ENCODE results near the gene KRT82.
"Not testable (repeated sequence)": the region's sequence is repeated elsewhere in the genome, so short reads cannot be mapped to it uniquely, and the experiment has no call there.

Gene KRT82

DNA sequence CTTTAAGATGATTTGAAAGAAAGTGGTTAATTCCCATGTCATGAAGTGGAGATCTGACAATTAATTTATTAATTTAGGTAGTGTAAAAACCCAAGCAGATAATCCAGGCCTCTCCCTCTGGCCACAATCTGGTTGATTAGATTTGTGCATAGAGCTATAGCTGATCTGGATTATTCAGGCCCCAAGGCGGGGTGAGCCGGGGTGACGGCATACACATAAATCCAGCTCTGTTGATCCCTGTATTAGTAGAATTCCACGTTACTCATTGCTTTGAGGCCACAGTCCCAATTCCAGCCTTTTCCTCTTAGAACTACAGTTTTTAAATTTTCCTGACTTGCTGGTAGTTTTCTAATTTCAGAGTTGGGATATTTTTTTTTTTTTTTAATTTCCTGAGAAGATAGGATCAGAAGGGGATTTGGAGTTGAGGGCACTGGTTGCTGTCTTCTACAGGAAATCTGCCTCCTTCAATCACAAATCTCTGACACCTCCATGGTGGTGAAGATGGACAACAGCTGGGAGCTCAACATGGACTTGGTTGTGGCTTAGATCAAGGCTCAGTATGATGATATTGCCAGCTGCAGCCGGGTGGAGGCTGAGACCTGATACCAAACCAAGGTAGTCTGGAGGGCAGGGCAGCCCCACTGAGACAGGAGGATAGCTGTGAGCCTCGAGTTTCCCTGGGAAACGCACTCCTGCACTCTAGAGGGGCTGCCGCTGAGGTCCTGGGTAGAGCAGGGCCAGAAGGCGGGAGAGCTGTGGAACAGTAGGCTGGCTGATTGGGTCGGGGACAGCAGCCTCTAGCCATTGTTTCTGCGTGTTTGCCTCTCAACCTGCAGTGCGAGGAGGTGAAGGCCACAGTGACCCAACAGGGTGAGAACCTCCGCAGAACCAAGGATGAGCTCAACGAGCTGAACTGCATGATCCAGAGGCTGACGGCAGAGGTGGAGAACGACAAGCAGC lies 58.3 kb downstream of the KRT82 start:
- Histone ChIP-seq H3K4me3 (ENCODE audit: severe bottlenecking) (no peak overlapping the region), H3K36me3 (ENCODE audit: low read depth) (no peaks in the 10 kb centered on the region), H3K27ac (ENCODE audit: poor library complexity, severe bottlenecking) (no peak overlapping the region), H3K9me3 (ENCODE audit: severe bottlenecking) (no peaks in the 10 kb centered on the region), H3K27me3 (ENCODE audit: insufficient read depth, poor library complexity, severe bottlenecking) (no peaks in the 10 kb centered on the region), H3K4me1 (ENCODE audit: insufficient read depth, poor library complexity, severe bottlenecking) (peaks cover 20% of the 10 kb centered on the region)
- no peak for ATAC-seq (ENCODE audit: low read depth)
- DNase-seq (ENCODE audit: low spot score): peak; percentile 32
- no peak for TF ChIP-seq CTCF (IDR thresholded peaks at IDR 0.05; ENCODE audit: poor library complexity, severe bottlenecking)

- no peak overlapping the region for H3K4me3 ChIP-seq (ENCODE audit: severe bottlenecking)
- peaks cover 20% of the 10 kb centered on the region for H3K4me1 ChIP-seq (ENCODE audit: insufficient read depth, poor library complexity, severe bottlenecking)
- H3K27ac ChIP-seq (ENCODE audit: poor library complexity, severe bottlenecking): no peak overlapping the region
- no peaks in the 10 kb centered on the region for H3K36me3 ChIP-seq (ENCODE audit: low read depth)
- H3K27me3 ChIP-seq (ENCODE audit: insufficient read depth, poor library complexity, severe bottlenecking): no peaks in the 10 kb centered on the region
- TF ChIP-seq CTCF (IDR thresholded peaks at IDR 0.05; ENCODE audit: poor library complexity, severe bottlenecking): no peak
- DNase-seq (ENCODE audit: low spot score) (peak; percentile 41), ATAC-seq (ENCODE audit: low read depth) (no peak)
- H3K9me3 ChIP-seq (ENCODE audit: severe bottlenecking): no peaks in the 10 kb centered on the region
These were observed 59.1 kb downstream of the KRT82 start for GRCh38 chr12:52347016-52347415.

DNA sequence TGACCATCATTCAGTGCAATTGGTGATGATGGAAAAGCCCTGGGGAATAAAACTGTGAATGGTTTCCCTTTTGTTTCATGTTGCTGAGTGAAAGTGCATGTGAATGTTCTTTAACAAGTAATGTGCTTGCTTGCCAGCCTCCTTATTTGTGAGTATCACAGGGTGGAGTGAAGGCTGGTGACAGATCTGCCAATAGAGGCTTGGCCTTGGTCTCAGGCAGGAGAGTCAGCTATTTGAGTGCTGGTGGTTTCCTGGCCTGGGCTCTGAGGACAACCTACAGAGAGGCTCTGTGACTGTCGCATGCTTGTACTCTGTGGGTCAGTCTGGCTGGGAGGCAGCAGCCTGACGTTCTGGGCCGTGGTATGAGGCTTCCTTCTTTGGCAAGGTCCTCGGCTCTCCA lies 59.5 kb downstream of the KRT82 start:
- no peak for TF ChIP-seq CTCF (IDR thresholded peaks at IDR 0.05; ENCODE audit: poor library complexity, severe bottlenecking)
- Histone ChIP-seq H3K9me3 (ENCODE audit: severe bottlenecking) (no peaks in the 10 kb centered on the region), H3K36me3 (ENCODE audit: low read depth) (no peaks in the 10 kb centered on the region), H3K4me1 (ENCODE audit: insufficient read depth, poor library complexity, severe bottlenecking) (peaks cover 20% of the 10 kb centered on the region), H3K27ac (ENCODE audit: poor library complexity, severe bottlenecking) (peak overlapping the region; percentile 68), H3K4me3 (ENCODE audit: severe bottlenecking) (no peak overlapping the region), H3K27me3 (ENCODE audit: insufficient read depth, poor library complexity, severe bottlenecking) (no peaks in the 10 kb centered on the region)
- ATAC-seq (ENCODE audit: low read depth) (no peak), DNase-seq (ENCODE audit: low spot score) (peak; percentile 14)

DNA sequence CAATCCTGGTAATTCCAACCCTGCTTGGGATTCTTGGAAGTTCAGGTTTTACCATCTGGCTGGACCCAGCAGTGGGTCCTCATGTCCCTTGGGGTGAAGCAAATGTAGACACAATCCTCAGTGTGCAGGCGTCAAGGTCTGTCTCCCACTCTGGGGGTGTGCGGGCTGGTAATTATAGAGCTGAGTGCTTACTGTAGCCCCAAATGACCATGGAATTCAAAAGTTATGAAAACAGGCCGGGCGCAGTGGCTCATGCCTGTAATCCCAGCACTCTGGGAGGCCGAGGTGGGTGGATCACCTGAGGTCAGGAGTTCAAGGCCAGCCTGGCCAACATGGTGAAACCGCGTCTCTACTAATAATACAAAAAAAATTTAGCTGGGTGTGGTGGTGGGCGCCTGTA lies 61.1 kb downstream of the KRT82 start:
- H3K27me3 ChIP-seq (ENCODE audit: insufficient read depth, poor library complexity, severe bottlenecking); H3K4me3 ChIP-seq (ENCODE audit: severe bottlenecking); H3K9me3 ChIP-seq (ENCODE audit: severe bottlenecking); ATAC-seq (ENCODE audit: low read depth); H3K36me3 ChIP-seq (ENCODE audit: low read depth): not testable (repeated sequence)
- Histone ChIP-seq H3K4me1 (ENCODE audit: insufficient read depth, poor library complexity, severe bottlenecking) (peaks cover 20% of the 10 kb centered on the region), H3K27ac (ENCODE audit: poor library complexity, severe bottlenecking) (peak overlapping the region; percentile 68)
- DNase-seq (ENCODE audit: low spot score): peak; percentile 29

DNA sequence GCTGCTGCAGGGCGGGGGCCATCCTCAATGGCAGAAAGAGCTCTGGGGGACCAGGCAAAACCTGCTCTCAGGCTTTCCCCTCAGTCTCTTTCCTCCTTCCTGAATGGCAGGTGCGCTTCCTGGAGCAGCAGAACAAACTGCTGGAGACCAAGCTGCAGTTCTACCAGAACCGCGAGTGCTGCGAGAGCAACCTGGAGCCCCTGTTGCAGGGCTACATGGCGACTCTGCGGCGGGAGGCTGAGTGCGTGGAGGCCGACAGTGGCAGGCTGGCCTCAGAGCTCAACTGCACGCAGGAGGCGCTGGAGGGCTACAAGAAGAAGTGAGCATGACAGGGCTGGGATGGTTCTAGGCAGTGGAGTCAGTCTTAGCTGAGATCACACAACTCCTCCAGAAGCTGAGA lies 62.0 kb downstream of the KRT82 start:
- Histone ChIP-seq H3K4me3 (ENCODE audit: severe bottlenecking) (no peak overlapping the region), H3K27ac (ENCODE audit: poor library complexity, severe bottlenecking) (no peak overlapping the region), H3K36me3 (ENCODE audit: low read depth) (no peaks in the 10 kb centered on the region), H3K9me3 (ENCODE audit: severe bottlenecking) (no peaks in the 10 kb centered on the region), H3K27me3 (ENCODE audit: insufficient read depth, poor library complexity, severe bottlenecking) (no peaks in the 10 kb centered on the region), H3K4me1 (ENCODE audit: insufficient read depth, poor library complexity, severe bottlenecking) (peaks cover 15% of the 10 kb centered on the region)
- no peak for TF ChIP-seq CTCF (IDR thresholded peaks at IDR 0.05; ENCODE audit: poor library complexity, severe bottlenecking)
- ATAC-seq (ENCODE audit: low read depth) (no peak), DNase-seq (ENCODE audit: low spot score) (peak; percentile 26)

All from RWPE2 (cell line).